ENCODE data around the gene DSE.

The DSE gene

DNA sequence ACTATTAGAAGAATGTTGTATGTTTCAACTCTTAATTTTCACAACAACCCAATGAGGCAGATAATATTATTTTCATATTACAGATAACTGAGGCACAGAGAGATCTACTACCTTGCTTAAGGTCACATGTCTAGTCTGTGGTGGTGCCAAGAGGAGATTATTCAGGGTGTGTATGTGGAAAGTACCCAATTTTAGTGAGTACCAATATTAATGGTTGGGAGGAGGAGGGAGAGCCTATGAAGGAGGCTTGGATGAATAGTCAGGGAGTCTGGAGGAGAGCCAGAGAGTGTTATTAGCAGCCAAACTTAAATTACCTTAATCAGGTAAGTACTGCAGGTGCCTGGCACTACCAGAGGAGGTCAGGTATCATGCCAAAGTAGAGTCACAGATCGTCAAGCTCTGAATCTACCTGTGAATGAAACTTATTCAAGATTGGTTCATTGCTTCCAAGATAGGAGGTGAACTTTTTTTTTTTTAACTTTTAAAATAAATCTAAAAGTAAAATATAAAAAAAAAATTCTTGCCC lies 79.5 kb downstream of the DSE start:
- no peak overlapping the region for H3K4me3 ChIP-seq (ENCODE audit: low read depth, low read length)
- H3K27me3 ChIP-seq, result no peaks in the 10 kb centered on the region
- H3K36me3 ChIP-seq, result no peaks in the 10 kb centered on the region
- TF ChIP-seq CTCF (IDR thresholded peaks at IDR 0.05; ENCODE audit: low read depth, low read length), result no peak
- DNase-seq, result no peak
- no peaks in the 10 kb centered on the region for H3K4me1 ChIP-seq
- H3K9me3 ChIP-seq, result no peaks in the 10 kb centered on the region

DNA sequence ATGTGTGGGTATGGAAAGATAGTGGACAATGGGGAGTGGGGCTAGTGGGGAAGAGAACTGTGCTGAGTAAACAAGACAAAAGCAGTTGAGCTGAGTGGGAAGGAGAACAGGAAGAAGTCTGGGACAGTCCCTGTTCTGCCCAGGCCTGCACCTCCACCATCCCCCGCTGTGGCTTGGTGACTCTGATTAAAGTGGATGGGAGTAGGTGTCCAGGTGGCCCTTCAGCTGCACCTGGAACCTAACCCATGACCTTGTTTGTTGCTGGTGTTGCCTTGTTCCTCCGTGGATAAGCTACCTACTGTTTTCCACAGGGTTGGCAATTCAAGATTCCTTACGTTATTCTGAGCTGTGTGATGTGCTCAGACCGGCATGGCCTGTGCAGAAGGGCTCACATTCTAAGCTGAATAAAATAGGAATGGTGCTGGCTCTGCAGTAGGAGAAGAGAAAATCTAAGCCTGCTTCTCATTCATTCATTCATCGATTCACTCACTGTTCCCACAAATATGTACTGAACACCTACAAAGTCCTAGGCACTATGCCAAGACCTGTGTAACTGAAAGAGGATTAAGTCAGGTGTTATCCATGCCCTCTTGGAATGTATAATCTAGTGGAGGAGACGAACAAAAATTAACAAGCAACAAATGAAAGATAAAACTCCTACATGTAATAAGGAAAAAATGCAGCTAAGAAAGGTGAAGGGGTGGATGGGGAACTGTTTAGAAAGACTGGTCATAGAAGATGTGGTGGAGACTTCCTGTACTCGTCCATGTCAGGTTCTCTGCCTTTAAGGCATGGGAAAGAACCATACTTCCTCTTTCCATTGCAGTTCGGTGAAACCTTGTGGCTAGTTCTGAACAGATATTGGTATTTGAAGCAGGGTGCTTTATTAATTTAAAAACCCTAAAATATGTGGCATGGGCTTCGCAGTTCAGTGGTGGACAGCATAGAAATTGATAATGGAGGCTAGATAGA lies 80.3 kb downstream of the DSE start:
- H3K9me3 ChIP-seq, result no peaks in the 10 kb centered on the region
- H3K4me3 ChIP-seq (ENCODE audit: low read depth, low read length), result no peak overlapping the region
- no peaks in the 10 kb centered on the region for H3K36me3 ChIP-seq
- H3K4me1 ChIP-seq, result no peaks in the 10 kb centered on the region
- TF ChIP-seq CTCF (IDR thresholded peaks at IDR 0.05; ENCODE audit: low read depth, low read length), result no peak
- H3K27me3 ChIP-seq, result no peaks in the 10 kb centered on the region
- no peak for DNase-seq

GRCh38 chr6:116451916-116452315 lies 81.2 kb downstream of the DSE start:
- H3K27me3 ChIP-seq, result no peaks in the 10 kb centered on the region
- no peaks in the 10 kb centered on the region for H3K9me3 ChIP-seq
- no peaks in the 10 kb centered on the region for H3K4me1 ChIP-seq
- TF ChIP-seq CTCF (IDR thresholded peaks at IDR 0.05; ENCODE audit: low read depth, low read length), result no peak
- DNase-seq, result no peak
- no peaks in the 10 kb centered on the region for H3K36me3 ChIP-seq
- H3K4me3 ChIP-seq (ENCODE audit: low read depth, low read length), result no peak overlapping the region

DNA sequence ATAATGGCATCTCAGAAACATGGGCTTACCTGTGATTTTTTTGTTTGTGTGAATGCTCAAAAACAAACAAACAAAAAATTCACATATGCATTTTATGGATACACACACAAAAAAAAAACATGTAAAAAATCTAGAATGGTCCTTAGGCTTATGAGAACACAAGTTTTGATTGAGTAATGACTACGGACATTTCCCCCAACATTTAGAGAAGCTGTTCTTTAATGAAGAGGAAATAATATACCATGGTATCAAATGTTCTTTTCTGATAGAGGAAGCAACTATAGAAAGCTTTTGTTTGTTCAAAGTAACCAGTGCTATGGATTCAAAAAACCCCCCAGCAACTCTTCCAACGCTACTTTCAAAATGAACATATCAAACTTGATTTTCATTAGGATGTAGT lies 81.8 kb downstream of the DSE start:
- TF ChIP-seq CTCF (IDR thresholded peaks at IDR 0.05; ENCODE audit: low read depth, low read length), result no peak
- Histone ChIP-seq H3K4me3 (ENCODE audit: low read depth, low read length) (no peak overlapping the region), H3K36me3 (no peaks in the 10 kb centered on the region), H3K27me3 (no peaks in the 10 kb centered on the region), H3K4me1 (no peaks in the 10 kb centered on the region), H3K9me3 (no peaks in the 10 kb centered on the region)
- DNase-seq, result no peak

GRCh38 chr6:116456106-116456505 lies 85.4 kb downstream of the DSE start:
- no peak for TF ChIP-seq CTCF (IDR thresholded peaks at IDR 0.05; ENCODE audit: low read depth, low read length)
- no peaks in the 10 kb centered on the region for H3K36me3 ChIP-seq
- no peak for DNase-seq
- H3K4me1 ChIP-seq, result no peaks in the 10 kb centered on the region
- peaks cover 3% of the 10 kb centered on the region; the same call in 1 of the 2 replicates for H3K27me3 ChIP-seq
- H3K4me3 ChIP-seq (ENCODE audit: low read depth, low read length), result no peak overlapping the region
- H3K9me3 ChIP-seq, result no peaks in the 10 kb centered on the region

DNA sequence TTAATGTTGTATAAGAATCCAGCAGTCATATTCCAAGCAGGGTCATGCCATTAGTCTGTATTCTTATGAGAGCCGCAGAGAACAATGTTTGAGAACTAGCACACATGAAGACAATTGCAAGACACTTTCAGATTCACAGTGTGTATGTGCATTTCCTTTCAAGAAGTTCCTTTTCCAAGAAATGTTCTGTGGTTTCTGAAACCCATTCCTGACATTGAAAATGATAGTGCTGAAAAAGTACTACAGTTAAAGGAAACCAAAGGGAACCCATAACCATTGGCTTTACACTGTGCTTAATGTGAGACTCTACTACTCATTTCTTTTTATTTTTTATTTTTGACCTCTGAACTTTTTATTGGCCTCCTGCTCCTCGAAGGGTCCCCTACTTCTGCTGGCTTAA lies 86.2 kb downstream of the DSE start:
- Histone ChIP-seq H3K4me1 (no peaks in the 10 kb centered on the region), H3K27me3 (peaks cover 9% of the 10 kb centered on the region), H3K9me3 (no peaks in the 10 kb centered on the region; the same call in 1 of the 2 replicates), H3K36me3 (no peaks in the 10 kb centered on the region), H3K4me3 (ENCODE audit: low read depth, low read length) (no peak overlapping the region)
- no peak for TF ChIP-seq CTCF (IDR thresholded peaks at IDR 0.05; ENCODE audit: low read depth, low read length)
- no peak for DNase-seq
